ENCODE results near the gene PPP1R15B.

PPP1R15B gene

GRCh38 chr1:204411451-204412204, at the start of gene PPP1R15B:
TSS of gene PPP1R15B (minus strand) at chr1:204411817. CDS start at chr1:204411411, 406 bp downstream.
- no peaks in the 10 kb centered on the region for H3K27me3 ChIP-seq (ENCODE audit: control insufficient read depth, insufficient read depth, low read length)
- H3K36me3 ChIP-seq (ENCODE audit: control insufficient read depth, insufficient read depth, low read length): peaks cover 27% of the 10 kb centered on the region
- peak within 1 kb of the TSS; percentile 96 for H3K9ac ChIP-seq (ENCODE audit: low read length)
- H3K4me3 ChIP-seq (ENCODE audit: low read depth, low read length): peak within 1 kb of the TSS; percentile 94
- peak within 1 kb of the TSS; percentile 96 for H3K27ac ChIP-seq (ENCODE audit: low read depth, low read length)
- H3K4me1 ChIP-seq (ENCODE audit: control insufficient read depth, insufficient read depth, low read length): peaks cover 3% of the 10 kb centered on the region
- no peaks in the 10 kb centered on the region for H3K9me3 ChIP-seq (ENCODE audit: control insufficient read depth, insufficient read depth, low read depth, low read length)

DNA sequence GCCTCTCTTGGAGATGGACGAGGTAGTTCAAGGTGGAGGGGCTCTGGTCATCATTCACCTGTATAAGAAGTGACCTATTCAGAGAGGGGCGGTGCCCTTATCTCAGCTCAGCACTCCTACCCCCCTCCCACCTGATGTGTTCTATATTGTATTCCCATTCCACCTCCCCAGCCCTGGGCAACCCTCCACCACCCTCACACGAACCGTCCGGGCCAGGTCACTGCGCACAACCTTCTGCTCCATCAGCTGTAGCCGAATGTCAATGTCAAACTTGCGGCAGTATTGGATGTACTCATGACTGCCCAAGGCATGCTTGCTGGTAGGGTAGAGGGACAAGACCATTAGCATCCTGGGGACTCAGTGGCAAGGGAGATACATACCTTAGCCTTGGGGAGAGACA, 48.7 kb upstream of the PPP1R15B start:
- Histone ChIP-seq H3K4me1 (ENCODE audit: control insufficient read depth, insufficient read depth, low read length) (peaks cover 23% of the 10 kb centered on the region), H3K9me3 (ENCODE audit: control insufficient read depth, insufficient read depth, low read depth, low read length) (no peaks in the 10 kb centered on the region), H3K27me3 (ENCODE audit: control insufficient read depth, insufficient read depth, low read length) (no peaks in the 10 kb centered on the region), H3K27ac (ENCODE audit: low read depth, low read length) (no peak overlapping the region), H3K36me3 (ENCODE audit: control insufficient read depth, insufficient read depth, low read length) (peaks cover 35% of the 10 kb centered on the region), H3K9ac (ENCODE audit: low read length) (no peak overlapping the region), H3K4me3 (ENCODE audit: low read depth, low read length) (no peak overlapping the region)

DNA sequence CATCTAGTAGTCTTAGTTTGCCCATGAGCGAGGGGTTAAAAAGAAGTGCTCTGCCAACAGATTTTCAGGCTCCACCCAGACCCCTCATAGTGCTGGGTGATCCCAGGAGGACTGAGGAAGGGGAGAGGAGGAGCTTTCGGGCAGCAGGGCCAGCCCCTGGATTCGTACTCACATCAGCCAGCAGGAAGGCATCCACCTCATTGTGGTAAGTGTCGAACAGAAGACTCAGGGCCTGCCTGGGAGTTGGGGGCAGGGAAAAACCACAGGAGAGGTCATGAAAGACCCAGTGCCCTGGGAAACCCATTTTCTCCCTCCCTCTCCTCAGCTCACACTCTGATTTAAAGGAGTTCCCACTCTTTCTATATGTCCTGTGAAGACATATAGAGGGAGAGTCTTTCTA, 48.1 kb upstream of the PPP1R15B start:
- Histone ChIP-seq H3K9ac (ENCODE audit: low read length) (no peak overlapping the region), H3K4me3 (ENCODE audit: low read depth, low read length) (no peak overlapping the region), H3K9me3 (ENCODE audit: control insufficient read depth, insufficient read depth, low read depth, low read length) (no peaks in the 10 kb centered on the region), H3K27me3 (ENCODE audit: control insufficient read depth, insufficient read depth, low read length) (no peaks in the 10 kb centered on the region), H3K4me1 (ENCODE audit: control insufficient read depth, insufficient read depth, low read length) (peaks cover 27% of the 10 kb centered on the region), H3K36me3 (ENCODE audit: control insufficient read depth, insufficient read depth, low read length) (peaks cover 35% of the 10 kb centered on the region), H3K27ac (ENCODE audit: low read depth, low read length) (no peak overlapping the region)

- Histone ChIP-seq H3K4me3 (ENCODE audit: low read depth, low read length) (no peak overlapping the region), H3K27me3 (ENCODE audit: control insufficient read depth, insufficient read depth, low read length) (no peaks in the 10 kb centered on the region), H3K9me3 (ENCODE audit: control insufficient read depth, insufficient read depth, low read depth, low read length) (no peaks in the 10 kb centered on the region), H3K4me1 (ENCODE audit: control insufficient read depth, insufficient read depth, low read length) (peaks cover 39% of the 10 kb centered on the region), H3K36me3 (ENCODE audit: control insufficient read depth, insufficient read depth, low read length) (peaks cover 29% of the 10 kb centered on the region), H3K27ac (ENCODE audit: low read depth, low read length) (no peak overlapping the region), H3K9ac (ENCODE audit: low read length) (no peak overlapping the region)
Observed at GRCh38 chr1:204457666-204458065, 46.0 kb upstream of the PPP1R15B start.

DNA sequence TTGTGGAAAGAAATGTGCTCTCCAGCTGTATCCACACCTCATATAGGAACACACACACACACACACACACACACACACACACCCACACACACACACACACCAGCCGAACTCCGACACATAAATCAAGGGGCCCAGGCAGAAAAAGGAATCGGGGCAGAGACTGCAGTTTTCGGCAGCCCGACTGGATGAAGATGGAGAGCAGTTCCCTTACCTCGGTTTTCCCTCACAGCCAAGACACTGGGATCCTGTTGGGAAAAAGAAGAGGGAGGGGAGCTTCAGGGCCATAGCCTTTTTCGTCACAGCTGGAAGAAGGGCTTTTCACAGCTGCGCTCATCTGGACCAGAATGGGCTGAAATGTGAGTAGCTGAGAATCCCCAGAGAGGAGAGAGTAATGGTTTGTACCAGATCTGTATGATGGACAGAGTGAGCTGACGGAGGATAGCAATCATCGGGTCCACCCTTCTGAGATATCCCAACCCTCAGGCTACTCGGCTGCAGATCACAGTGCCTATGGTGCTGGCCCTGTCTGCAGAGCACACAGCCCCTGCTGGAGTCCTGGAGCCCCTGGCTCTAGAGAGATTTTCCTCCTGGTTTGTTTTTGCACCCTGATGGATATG, 45.3 kb upstream of the PPP1R15B start:
- Histone ChIP-seq H3K9ac (ENCODE audit: low read length) (no peak overlapping the region), H3K4me3 (ENCODE audit: low read depth, low read length) (no peak overlapping the region), H3K9me3 (ENCODE audit: control insufficient read depth, insufficient read depth, low read depth, low read length) (no peaks in the 10 kb centered on the region), H3K4me1 (ENCODE audit: control insufficient read depth, insufficient read depth, low read length) (peaks cover 39% of the 10 kb centered on the region), H3K36me3 (ENCODE audit: control insufficient read depth, insufficient read depth, low read length) (peaks cover 23% of the 10 kb centered on the region), H3K27ac (ENCODE audit: low read depth, low read length) (no peak overlapping the region), H3K27me3 (ENCODE audit: control insufficient read depth, insufficient read depth, low read length) (no peaks in the 10 kb centered on the region)

DNA sequence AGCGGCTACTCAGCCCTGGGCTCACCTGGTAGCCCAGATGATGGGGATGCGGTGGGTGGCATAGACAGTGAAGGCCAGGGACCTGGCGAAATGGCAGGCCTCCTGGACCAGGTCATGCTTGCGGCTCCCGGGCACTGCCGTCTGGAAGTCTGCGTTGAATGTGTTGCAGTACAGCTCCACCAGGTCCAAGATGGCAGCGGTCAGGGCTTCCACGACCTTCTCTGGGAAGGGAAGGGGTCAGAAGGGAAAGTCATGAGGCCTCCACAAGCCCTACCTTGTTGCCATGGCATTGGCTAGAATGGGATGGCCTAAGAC, 44.2 kb upstream of the PPP1R15B start:
- no peaks in the 10 kb centered on the region for H3K27me3 ChIP-seq (ENCODE audit: control insufficient read depth, insufficient read depth, low read length)
- no peak overlapping the region for H3K9ac ChIP-seq (ENCODE audit: low read length)
- H3K4me3 ChIP-seq (ENCODE audit: low read depth, low read length): no peak overlapping the region
- peaks cover 47% of the 10 kb centered on the region for H3K4me1 ChIP-seq (ENCODE audit: control insufficient read depth, insufficient read depth, low read length)
- peaks cover 22% of the 10 kb centered on the region for H3K36me3 ChIP-seq (ENCODE audit: control insufficient read depth, insufficient read depth, low read length)
- H3K27ac ChIP-seq (ENCODE audit: low read depth, low read length): no peak overlapping the region
- H3K9me3 ChIP-seq (ENCODE audit: control insufficient read depth, insufficient read depth, low read depth, low read length): no peaks in the 10 kb centered on the region

DNA sequence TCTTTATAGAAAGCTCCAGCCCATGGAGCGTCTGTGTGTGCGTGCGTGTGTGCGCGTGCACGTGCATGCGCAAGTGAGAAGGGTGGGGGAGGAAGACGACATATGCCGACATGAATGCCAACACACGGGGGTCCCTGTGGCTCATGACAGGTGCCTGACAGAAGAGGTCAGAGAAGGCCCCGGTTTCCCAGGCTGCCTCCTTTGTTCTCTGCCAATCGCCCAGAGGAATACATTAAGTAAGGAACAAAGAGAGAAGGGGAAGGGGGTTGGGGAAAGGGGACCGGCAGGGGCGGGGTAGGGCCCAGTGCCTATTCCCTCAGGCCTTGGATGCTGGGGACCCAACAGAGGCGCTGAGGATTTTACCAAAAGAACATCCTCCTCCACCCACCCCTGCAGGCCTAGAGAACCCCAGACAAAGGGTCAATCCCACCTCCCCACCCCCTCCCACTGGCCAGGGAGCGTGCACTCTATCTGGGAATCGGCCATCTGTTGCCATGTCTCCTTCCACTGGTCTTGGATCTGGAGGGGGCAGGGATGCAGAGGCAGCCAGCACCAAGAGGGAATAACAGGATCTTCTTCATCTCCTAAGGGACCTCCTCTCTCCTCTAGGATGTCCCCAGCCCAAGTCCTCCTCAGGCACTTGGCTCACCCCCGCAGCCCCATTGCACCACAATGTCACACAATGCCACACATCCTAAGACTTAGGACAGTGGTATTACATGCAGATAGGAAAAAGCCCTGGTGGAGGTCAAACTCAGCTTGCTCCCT, 43.6 kb upstream of the PPP1R15B start:
- H3K36me3 ChIP-seq (ENCODE audit: control insufficient read depth, insufficient read depth, low read length): peaks cover 16% of the 10 kb centered on the region
- no peaks in the 10 kb centered on the region for H3K9me3 ChIP-seq (ENCODE audit: control insufficient read depth, insufficient read depth, low read depth, low read length)
- peak overlapping the region; percentile 51; the same call in 1 of the 2 replicates for H3K27ac ChIP-seq (ENCODE audit: low read depth, low read length)
- H3K4me1 ChIP-seq (ENCODE audit: control insufficient read depth, insufficient read depth, low read length): peaks cover 52% of the 10 kb centered on the region
- H3K9ac ChIP-seq (ENCODE audit: low read length): no peak overlapping the region
- no peak overlapping the region; the same call in 1 of the 2 replicates for H3K4me3 ChIP-seq (ENCODE audit: low read depth, low read length)
- no peaks in the 10 kb centered on the region for H3K27me3 ChIP-seq (ENCODE audit: control insufficient read depth, insufficient read depth, low read length)

DNA sequence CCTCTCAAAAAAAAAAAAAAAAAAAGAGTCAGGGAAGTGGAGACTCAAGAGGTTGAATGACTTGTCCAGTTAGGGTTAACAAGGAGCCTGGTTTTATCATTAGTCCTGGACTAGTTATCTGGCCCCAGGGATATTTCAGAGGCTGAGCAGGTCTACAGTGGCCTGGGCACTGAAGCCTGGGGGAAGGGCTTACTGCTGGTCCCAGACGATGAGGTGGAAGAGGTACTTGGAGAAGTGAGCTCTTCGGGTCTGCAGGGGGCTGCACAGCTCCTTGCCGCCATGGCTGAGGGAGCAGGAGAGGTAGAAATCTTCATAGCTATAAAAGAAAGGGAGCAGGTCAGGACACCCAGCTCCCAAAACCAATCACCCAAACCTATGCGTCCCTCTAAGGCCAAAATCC, 42.9 kb upstream of the PPP1R15B start:
- Histone ChIP-seq H3K27me3 (ENCODE audit: control insufficient read depth, insufficient read depth, low read length) (no peaks in the 10 kb centered on the region), H3K27ac (ENCODE audit: low read depth, low read length) (peak overlapping the region; percentile 51; the same call in 1 of the 2 replicates), H3K9ac (ENCODE audit: low read length) (no peak overlapping the region), H3K9me3 (ENCODE audit: control insufficient read depth, insufficient read depth, low read depth, low read length) (no peaks in the 10 kb centered on the region), H3K4me1 (ENCODE audit: control insufficient read depth, insufficient read depth, low read length) (peaks cover 57% of the 10 kb centered on the region), H3K4me3 (ENCODE audit: low read depth, low read length) (no peak overlapping the region), H3K36me3 (ENCODE audit: control insufficient read depth, insufficient read depth, low read length) (peaks cover 13% of the 10 kb centered on the region)

DNA sequence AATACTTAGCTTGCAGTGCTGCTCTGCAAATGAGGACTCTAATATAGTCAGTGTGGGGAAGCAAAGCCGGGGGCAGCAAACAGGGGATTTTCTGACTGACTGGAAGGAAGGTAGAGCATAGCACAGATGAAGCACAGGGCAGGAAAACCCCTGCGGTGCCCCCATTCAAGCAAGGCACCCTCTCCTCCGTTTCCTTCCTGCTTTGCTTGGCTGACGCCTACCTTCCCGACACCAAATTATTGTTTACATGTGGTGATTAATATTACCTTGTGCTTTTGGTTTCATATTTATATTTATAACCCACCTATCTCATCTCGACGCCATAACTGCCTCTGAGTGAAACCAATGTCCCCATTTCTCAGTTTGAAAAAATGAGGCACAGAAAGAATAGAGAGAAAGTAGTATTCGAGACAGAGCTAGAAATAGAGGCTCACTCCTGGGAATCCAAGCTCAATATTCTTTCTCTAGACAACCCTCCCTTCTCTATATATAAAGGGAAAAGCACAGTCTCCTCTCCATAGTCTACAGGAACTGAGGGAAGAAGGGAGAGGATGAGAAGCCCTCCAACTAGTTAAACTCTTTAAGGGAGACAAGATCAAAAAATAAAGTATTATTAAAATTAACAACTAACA, 41.6 kb upstream of the PPP1R15B start:
- Histone ChIP-seq H3K4me3 (ENCODE audit: low read depth, low read length) (no peak overlapping the region), H3K9me3 (ENCODE audit: control insufficient read depth, insufficient read depth, low read depth, low read length) (no peaks in the 10 kb centered on the region), H3K9ac (ENCODE audit: low read length) (no peak overlapping the region), H3K27ac (ENCODE audit: low read depth, low read length) (no peak overlapping the region), H3K27me3 (ENCODE audit: control insufficient read depth, insufficient read depth, low read length) (no peaks in the 10 kb centered on the region), H3K36me3 (ENCODE audit: control insufficient read depth, insufficient read depth, low read length) (peaks cover 15% of the 10 kb centered on the region; the same call in 1 of the 2 replicates), H3K4me1 (ENCODE audit: control insufficient read depth, insufficient read depth, low read length) (peaks cover 57% of the 10 kb centered on the region)

DNA sequence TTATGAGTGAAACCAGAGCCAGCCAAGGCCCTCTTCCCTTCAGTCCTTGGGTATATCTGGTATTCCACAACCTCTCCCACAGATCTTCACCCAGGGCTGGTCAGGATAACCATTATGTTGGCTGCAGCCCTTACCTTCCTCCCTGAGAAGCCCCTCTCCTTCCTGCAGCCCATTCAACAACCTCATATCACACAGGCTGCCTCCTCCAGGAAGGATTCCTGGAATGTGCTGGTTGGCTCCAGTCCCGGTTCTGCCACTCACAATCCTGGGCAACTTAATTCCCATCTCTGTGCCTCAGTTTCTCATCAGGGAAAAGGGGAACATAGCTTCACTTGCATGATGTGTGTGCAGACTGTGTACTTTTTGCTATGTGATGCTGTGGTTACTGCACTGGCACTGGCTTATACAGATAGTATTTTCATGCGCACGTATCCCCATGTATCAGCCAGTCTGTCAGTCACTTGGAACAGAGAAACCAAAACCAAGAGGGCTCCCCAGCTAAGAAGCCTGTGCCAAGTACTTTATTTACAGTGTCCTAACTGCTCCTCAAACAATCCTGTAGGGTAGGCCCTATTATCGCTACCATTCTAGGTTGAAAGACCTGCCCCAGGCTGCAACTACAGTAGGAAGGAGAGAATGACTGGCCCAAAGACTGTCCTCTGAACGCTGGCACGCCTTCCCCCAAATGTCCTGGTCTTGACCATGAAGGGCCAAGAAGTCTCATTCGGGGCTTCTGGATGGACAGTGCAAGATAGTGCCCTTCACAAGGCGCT, 39.9 kb upstream of the PPP1R15B start:
- Histone ChIP-seq H3K27me3 (ENCODE audit: control insufficient read depth, insufficient read depth, low read length) (no peaks in the 10 kb centered on the region), H3K36me3 (ENCODE audit: control insufficient read depth, insufficient read depth, low read length) (peaks cover 13% of the 10 kb centered on the region; the same call in 1 of the 2 replicates), H3K9ac (ENCODE audit: low read length) (no peak overlapping the region)

More for the DNA sequence above, 39.9 kb upstream of the PPP1R15B start:
- H3K4me1 ChIP-seq (ENCODE audit: control insufficient read depth, insufficient read depth, low read length): peaks cover 47% of the 10 kb centered on the region
- H3K4me3 ChIP-seq (ENCODE audit: low read depth, low read length): no peak overlapping the region
- H3K27ac ChIP-seq (ENCODE audit: low read depth, low read length): no peak overlapping the region
- no peaks in the 10 kb centered on the region for H3K9me3 ChIP-seq (ENCODE audit: control insufficient read depth, insufficient read depth, low read depth, low read length)

Data from HUES6 (cell line).